CD14-positive monocyte (primary cell): Measurements from ENCODE around the gene AKR1C3. TPM values are rescaled to one million over a fixed set of nuclear protein-coding genes. Genes with fewer than 3 reads are reported as not detected.

Source experiments
- DNase-seq, 3 donors: peaks; one replicate each; pipeline ENCODE4 v3.0.0-alpha.2; 2011 to 2022
- H2AFZ ChIP-seq: 2 replicates; pipeline ENCODE4 v1.6.0; 2012; ENCODE audit warnings: mild to moderate bottlenecking, low read depth, low read length, inconsistent platforms; ENCODE audit not compliant: insufficient read depth, poor library complexity, severe bottlenecking
- H3K27ac ChIP-seq, 2 donors: 1 replicate in 1 of 2; 2 replicates in 1 of 2; pipeline ENCODE4 v1.5.1; 2012 to 2013; ENCODE audit warnings: low read length in 2 of 2, control low read depth in 1 of 2, inconsistent platforms in 1 of 2, low read depth in 1 of 2, mild to moderate bottlenecking in 1 of 2
- H3K27me3 ChIP-seq, 2 donors: one replicate each; pipeline versions ENCODE4 v1.6.0 to v1.6.1; 2011 to 2013; ENCODE audit warnings: low read length in 2 of 2; ENCODE audit not compliant: control insufficient read depth in 2 of 2, insufficient read depth in 2 of 2
- H3K36me3 ChIP-seq, 2 donors: replicated peaks in 1 of 2; 1 replicate in 1 of 2; 2 replicates in 1 of 2; pipeline versions ENCODE4 v1.5.1 to v1.6.1; 2012 to 2013; ENCODE audit warnings: low read length in 2 of 2, control low read depth in 1 of 2, inconsistent platforms in 1 of 2, mild to moderate bottlenecking in 1 of 2; ENCODE audit not compliant: insufficient read depth in 2 of 2, control insufficient read depth in 1 of 2
- H3K4me1 ChIP-seq, 2 donors: 1 replicate in 1 of 2; 2 replicates in 1 of 2; pipeline versions ENCODE4 v1.5.1 to v1.6.1; 2012 to 2013; ENCODE audit warnings: low read length in 2 of 2, control low read depth in 1 of 2, inconsistent platforms in 1 of 2, mild to moderate bottlenecking in 1 of 2, moderate library complexity in 1 of 2; ENCODE audit not compliant: insufficient read depth in 2 of 2, control insufficient read depth in 1 of 2
- H3K4me2 ChIP-seq: replicated peaks from 2 replicates; pipeline ENCODE3; 2012; ENCODE audit warnings: low read length, moderate library complexity, mild to moderate bottlenecking; ENCODE audit not compliant: poor library complexity, severe bottlenecking; ENCODE audit errors: extremely low read depth
- H3K4me3 ChIP-seq, 3 experiments: fragments of 200-600 bp in 1 of 3; sonication (generic) in 1 of 3; replicated peaks in 1 of 3; 1 replicate in 2 of 3; 2 replicates in 1 of 3; pipeline ENCODE4 v1.5.1; 2011 to 2013; ENCODE audit warnings: low read length in 3 of 3, mild to moderate bottlenecking in 3 of 3, control low read depth in 2 of 3, low read depth in 2 of 3, inconsistent platforms in 1 of 3, moderate library complexity in 1 of 3
- H3K79me2 ChIP-seq: 2 replicates; pipeline ENCODE4 v1.6.0; 2012; ENCODE audit warnings: mild to moderate bottlenecking, control low read depth, inconsistent platforms, low read length, moderate library complexity; ENCODE audit not compliant: insufficient read depth
- H3K9ac ChIP-seq: 2 replicates; pipeline ENCODE4 v1.6.0; 2017; ENCODE audit warnings: low read length, mild to moderate bottlenecking; ENCODE audit not compliant: insufficient read depth, poor library complexity, severe bottlenecking
- H3K9me3 ChIP-seq, 2 donors: replicated peaks in 1 of 2; 1 replicate in 1 of 2; 2 replicates in 1 of 2; pipeline versions ENCODE4 v1.5.1 to v1.6.1; 2012 to 2013; ENCODE audit warnings: low read length in 2 of 2, control low read depth in 1 of 2; ENCODE audit not compliant: control insufficient read depth in 1 of 2, insufficient read depth in 1 of 2
- H4K20me1 ChIP-seq: 2 replicates; pipeline ENCODE4 v1.6.0; 2012; ENCODE audit warnings: mild to moderate bottlenecking, low read length, control low read depth, moderate library complexity; ENCODE audit not compliant: insufficient read depth
- H3K27ac Mint-ChIP-seq, 7 donors: one replicate each; pipeline ENCODE4 v1.8.0; 2020; ENCODE audit warnings: mild to moderate bottlenecking in 7 of 7, mixed read lengths in 7 of 7, moderate library complexity in 6 of 7, inconsistent platforms in 2 of 7
- H3K27me3 Mint-ChIP-seq, 3 donors: one replicate each; pipeline ENCODE4 v1.8.0; 2021 to 2022; ENCODE audit warnings: low read depth in 3 of 3, mild to moderate bottlenecking in 3 of 3, mixed read lengths in 3 of 3, moderate library complexity in 3 of 3, inconsistent platforms in 1 of 3
- H3K36me3 Mint-ChIP-seq, 2 donors: one replicate each; pipeline ENCODE4 v1.8.0; 2020; ENCODE audit warnings: mixed read lengths in 2 of 2, inconsistent platforms in 1 of 2, mild to moderate bottlenecking in 1 of 2
- H3K4me1 Mint-ChIP-seq: one replicate; pipeline ENCODE4 v1.8.0; 2020; ENCODE audit warnings: mild to moderate bottlenecking, mixed read lengths
- H3K4me3 Mint-ChIP-seq, 2 donors: one replicate each; pipeline ENCODE4 v1.8.0; 2020; ENCODE audit warnings: mild to moderate bottlenecking in 2 of 2, mixed read lengths in 2 of 2, moderate library complexity in 1 of 2
- H3K9me3 Mint-ChIP-seq, 7 donors: one replicate each; pipeline ENCODE4 v1.8.0; 2020 to 2022; ENCODE audit warnings: mixed read lengths in 7 of 7, mild to moderate bottlenecking in 6 of 7, moderate library complexity in 6 of 7, inconsistent platforms in 2 of 7
- CTCF ChIP-seq: fragments of 200-600 bp; IDR thresholded peaks from one replicate; pipeline ENCODE4 v1.8.0; 2022; ENCODE audit warnings: antibody characterized with exemption, mild to moderate bottlenecking
- WGBS: methylation state at CpG from one replicate; pipeline ENCODE4 v1.1.5; 2013; ENCODE audit warnings: missing lambda C conversion rate; ENCODE audit not compliant: insufficient coverage; 5-methylcytosine and 5-hydroxymethylcytosine counted together
- intact Hi-C, 2 donors: fragments of 100-400 bp; cut with micrococcal nuclease; formaldehyde crosslinking; loops; one replicate each; pipeline versions ENCODE4 v1.15.0 to v1.15.1; 2023
- polyA plus RNA-seq, 3 donors: library from polyadenylated mRNA; depleted of rRNA in 1 of 3; unstranded in 2 of 3; stranded (reverse) in 1 of 3; fragments of 300-500 nt in 2 of 3; fragments of >200 nt in 1 of 3; fragmentation: Illumina TruSeq in 2 of 3; gene quantifications; 1 replicate in 2 of 3; 2 replicates in 1 of 3; pipeline ENCODE4 v1.2.3, GENCODE V29; 2012 to 2021

Gene AKR1C3
- polyA plus RNA-seq, 3 donors, result 1.1 to 2.4 (median 1.9) TPM

GRCh38 chr10:5092848-5093790, 1.1 kb upstream of the AKR1C3 start:
- no peaks in the 10 kb centered on the region for H3K9me3 ChIP-seq
- no peaks in the 10 kb centered on the region for H3K79me2 ChIP-seq
- no peaks in the 10 kb centered on the region for H3K27me3 ChIP-seq
- H3K4me1 Mint-ChIP-seq, result peaks cover 15% of the 10 kb centered on the region
- WGBS, result no CpG with 5 or more reads among the region's 6 CpGs
- no peaks in the 10 kb centered on the region for H3K36me3 ChIP-seq
- H2AFZ ChIP-seq, result no peak overlapping the region
- no peaks in the 10 kb centered on the region for H4K20me1 ChIP-seq
- H3K9ac ChIP-seq, result no peak overlapping the region
- DNase-seq, result no peak
- H3K27me3 Mint-ChIP-seq, result peaks cover 0 to 3% (median 0%) of the 10 kb centered on the region in 3 donors
- H3K9me3 Mint-ChIP-seq, result peaks cover 0 to 3% (median 0%) of the 10 kb centered on the region in 7 donors
- intact Hi-C loops, result no loop called here
- no peak for TF ChIP-seq CTCF
- no peak overlapping the region for H3K27ac Mint-ChIP-seq
- H3K4me1 ChIP-seq, result peaks cover 11 to 17% of the 10 kb centered on the region in 2 donors
- no peak overlapping the region for H3K4me2 ChIP-seq
- no peak overlapping the region for H3K4me3 ChIP-seq
- H3K4me3 Mint-ChIP-seq, result no peak overlapping the region
- H3K36me3 Mint-ChIP-seq, result no peaks in the 10 kb centered on the region
- H3K27ac ChIP-seq, result no peak overlapping the region

- no peak for DNase-seq
- H3K79me2 ChIP-seq, result no peaks in the 10 kb centered on the region
- H3K9me3 ChIP-seq, result no peaks in the 10 kb centered on the region
- no peak overlapping the region for H2AFZ ChIP-seq
- peaks cover 15% of the 10 kb centered on the region for H3K4me1 Mint-ChIP-seq
- peaks cover 0 to 3% (median 0%) of the 10 kb centered on the region in 3 donors for H3K27me3 Mint-ChIP-seq
- no peaks in the 10 kb centered on the region for H3K27me3 ChIP-seq
- no peak overlapping the region for H3K4me3 Mint-ChIP-seq
- no CpG with 5 or more reads among the region's 4 CpGs for WGBS
- H4K20me1 ChIP-seq, result no peaks in the 10 kb centered on the region
- no peak overlapping the region for H3K4me3 ChIP-seq
- no peaks in the 10 kb centered on the region for H3K9me3 Mint-ChIP-seq
- H3K4me2 ChIP-seq, result no peak overlapping the region
- H3K36me3 ChIP-seq, result no peaks in the 10 kb centered on the region
- no peak overlapping the region for H3K27ac ChIP-seq
- peaks cover 11 to 17% of the 10 kb centered on the region in 2 donors for H3K4me1 ChIP-seq
- intact Hi-C loops, result no loop called here
- H3K36me3 Mint-ChIP-seq, result no peaks in the 10 kb centered on the region
- H3K9ac ChIP-seq, result no peak overlapping the region
- TF ChIP-seq CTCF, result no peak
- no peak overlapping the region for H3K27ac Mint-ChIP-seq
Observed at GRCh38 chr10:5095687-5096086, 1.5 kb downstream of the AKR1C3 start.
